NCI-H1436 treated with DMSO at 0.1 percent for 48 hours (cell line): ENCODE results near the gene NDRG3.
"Not testable (repeated sequence)": the region's sequence is repeated elsewhere in the genome, so short reads cannot be mapped to it uniquely, and the experiment has no call there.

Experiments used
- DNase-seq: peaks from one replicate; lab custom pipeline; 2025; lab: John Stamatoyannopoulos, UW

Gene NDRG3

DNA sequence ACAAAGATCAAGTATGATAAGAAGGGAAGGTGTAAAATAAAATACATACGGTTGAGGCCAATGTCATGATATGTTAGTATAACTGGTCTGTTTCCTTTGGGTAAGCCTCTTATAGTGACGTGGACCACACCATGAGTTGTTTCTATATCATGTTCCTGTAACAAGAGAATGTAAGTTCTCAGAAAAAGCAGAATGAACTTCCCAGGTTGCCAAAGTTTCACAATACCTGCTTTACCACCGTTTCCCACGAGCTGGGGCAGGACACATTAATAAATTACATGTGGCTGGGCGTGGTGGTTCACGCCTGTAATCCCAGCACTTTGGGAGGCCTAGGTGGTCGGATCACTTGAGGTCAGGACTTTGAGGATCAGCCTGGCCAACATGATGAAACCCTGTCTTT is 57.3 kb downstream of the NDRG3 start:
- no peak for DNase-seq

DNA sequence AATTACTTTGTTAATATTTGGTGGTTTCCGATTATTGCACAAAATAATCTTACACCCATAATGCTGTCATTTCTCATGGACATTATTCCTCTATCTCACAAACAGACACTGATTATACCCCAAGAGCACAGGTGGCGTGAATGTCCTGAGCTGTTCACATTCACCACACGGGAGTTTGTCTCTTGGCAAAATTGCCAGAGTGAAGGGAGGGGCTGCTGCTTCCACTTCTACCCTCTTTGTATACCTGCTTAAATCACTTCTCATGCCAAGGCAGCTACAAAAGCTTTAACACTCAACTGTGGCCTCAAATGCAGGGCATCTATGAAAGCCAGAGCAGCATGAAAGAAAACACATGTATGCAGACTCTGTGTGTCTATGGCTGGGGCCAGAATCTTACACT is 58.0 kb downstream of the NDRG3 start:
- no peak for DNase-seq

DNA sequence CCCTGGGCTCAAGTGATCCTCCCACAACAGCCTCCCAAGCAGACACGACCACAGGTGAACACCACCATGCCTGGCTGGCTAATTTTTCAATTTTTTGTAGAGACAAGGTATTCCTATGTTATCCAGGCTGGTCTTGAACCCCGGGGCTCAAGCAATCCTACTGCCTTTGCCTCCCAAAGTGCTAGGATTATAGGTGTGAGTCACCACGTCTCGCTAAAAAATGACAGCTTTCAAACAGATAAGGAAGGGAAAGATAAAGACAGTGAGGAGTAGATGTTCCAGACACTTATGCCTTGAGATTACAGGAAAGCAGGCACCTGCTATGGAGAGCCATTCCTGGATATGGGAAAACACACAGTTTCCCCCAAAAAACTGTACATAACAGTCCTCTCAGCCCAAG is 58.9 kb downstream of the NDRG3 start:
- DNase-seq, result no peak

GRCh38 chr20:36686504-36686903 is 59.4 kb downstream of the NDRG3 start:
- DNase-seq, result no peak

DNA sequence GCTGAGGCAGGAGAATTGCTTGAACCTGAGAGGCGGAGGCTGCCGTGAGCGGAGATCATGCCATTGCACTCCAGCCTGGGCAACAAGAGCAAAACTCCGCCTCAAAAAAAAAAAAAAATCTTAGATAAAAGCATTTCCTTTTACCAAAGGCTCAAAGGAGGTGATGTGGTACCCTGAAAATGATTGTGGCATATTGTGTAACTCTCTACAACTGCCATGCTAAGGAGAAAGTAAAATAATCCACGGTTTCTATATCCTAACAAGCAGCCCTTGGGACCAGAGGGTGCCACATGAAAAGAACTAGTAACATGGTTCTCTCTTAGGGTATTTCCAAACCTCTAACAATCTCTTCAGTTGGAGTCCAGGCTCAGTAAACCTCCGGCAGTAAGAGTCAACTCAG is 61.1 kb downstream of the NDRG3 start:
- DNase-seq, result no peak

GRCh38 chr20:36682311-36682710 is 63.6 kb downstream of the NDRG3 start:
- DNase-seq, result no peak

- no peak for DNase-seq
These were observed 68.5 kb downstream of the NDRG3 start for GRCh38 chr20:36677422-36677771.

GRCh38 chr20:36676701-36677421 is 69.0 kb downstream of the NDRG3 start:
- DNase-seq, result no peak

DNA sequence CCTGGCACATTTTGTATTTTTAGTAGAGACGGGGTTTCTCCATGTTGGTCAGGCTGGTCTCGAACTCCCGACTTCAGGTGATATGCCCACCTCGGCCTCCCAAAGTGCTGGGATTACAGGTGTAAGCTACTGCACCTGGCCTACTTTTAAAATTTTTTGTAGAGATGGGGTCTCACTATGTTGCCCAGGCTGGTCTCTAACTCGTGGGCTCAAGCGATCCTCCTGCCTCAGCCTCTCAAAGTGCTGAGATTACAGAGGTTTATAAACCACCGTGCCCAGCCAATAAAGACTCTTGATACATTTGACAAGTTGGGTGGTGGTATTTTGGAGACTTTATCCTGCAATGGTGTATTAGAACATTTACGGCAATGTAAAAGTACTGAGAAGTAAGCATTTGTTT is 70.3 kb downstream of the NDRG3 start:
- not testable (repeated sequence) for DNase-seq

GRCh38 chr20:36672991-36673390 is 72.9 kb downstream of the NDRG3 start:
- no peak for DNase-seq

- no peak for DNase-seq
These were observed 75.1 kb downstream of the NDRG3 start for GRCh38 chr20:36670665-36671357.

DNA sequence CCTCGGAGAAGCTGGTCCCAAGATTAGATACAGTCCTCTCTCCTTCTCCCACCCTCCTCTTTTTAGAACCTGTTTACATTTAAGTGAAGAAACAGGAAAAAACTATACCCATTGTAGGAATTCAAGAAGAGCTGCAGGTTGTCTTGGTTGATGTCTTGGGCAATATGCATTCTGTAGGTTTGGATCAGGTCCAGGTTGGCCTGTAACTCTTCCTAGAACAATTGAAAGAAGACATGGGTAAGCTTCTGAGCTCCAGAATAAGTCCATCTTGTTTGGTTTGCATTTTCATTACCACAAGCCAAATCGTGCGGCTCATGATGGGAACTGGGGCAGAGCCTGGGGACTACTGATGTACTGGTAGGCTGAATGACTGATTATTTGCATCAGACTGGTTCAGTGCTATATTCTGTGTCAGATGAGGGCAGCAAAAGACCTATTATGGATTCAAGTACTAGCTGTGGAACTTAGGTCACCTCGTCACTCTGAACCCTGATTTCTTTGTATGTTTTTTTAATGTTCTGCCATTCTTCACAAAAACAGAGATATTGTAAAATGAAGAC is 79.6 kb downstream of the NDRG3 start:
- no peak for DNase-seq

DNA sequence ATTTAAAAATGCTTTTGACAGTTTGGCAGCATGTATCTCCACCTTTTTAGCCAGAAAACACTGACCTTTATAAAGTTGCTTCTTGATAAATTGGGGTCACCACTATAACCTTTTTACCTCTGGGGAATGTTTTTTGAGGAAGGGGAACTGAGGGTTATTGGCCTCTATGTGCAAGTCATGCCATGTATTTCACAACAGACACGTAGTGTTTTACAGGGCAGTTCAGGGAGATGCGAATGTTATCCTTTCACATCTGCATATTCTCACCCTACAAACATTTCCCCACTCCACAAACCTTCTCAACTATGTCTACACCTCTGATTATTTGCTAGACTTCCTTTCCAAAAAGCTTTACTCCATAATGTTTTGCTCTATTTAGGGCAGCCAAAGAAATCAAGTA is 82.9 kb downstream of the NDRG3 start:
- no peak for DNase-seq

DNA sequence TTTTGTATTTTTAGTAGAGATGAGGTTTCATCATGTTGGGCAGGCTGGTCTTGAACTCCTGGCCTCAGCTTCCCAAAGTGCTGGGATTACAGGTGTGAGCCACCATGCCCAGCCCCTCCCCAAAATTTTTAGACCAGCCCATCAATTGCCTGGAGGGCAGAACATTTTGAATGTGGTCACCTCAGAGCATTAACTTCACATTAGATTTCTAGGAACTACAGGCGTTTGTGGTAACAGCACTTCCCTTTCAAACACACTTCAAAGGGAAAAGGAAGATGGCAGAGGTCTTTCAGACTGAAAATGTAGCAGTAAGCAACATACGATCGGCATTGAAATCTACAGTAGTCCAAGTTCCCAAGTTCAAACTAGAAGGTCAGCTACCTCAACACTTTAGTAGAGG is 87.6 kb downstream of the NDRG3 start:
- no peak for DNase-seq

DNA sequence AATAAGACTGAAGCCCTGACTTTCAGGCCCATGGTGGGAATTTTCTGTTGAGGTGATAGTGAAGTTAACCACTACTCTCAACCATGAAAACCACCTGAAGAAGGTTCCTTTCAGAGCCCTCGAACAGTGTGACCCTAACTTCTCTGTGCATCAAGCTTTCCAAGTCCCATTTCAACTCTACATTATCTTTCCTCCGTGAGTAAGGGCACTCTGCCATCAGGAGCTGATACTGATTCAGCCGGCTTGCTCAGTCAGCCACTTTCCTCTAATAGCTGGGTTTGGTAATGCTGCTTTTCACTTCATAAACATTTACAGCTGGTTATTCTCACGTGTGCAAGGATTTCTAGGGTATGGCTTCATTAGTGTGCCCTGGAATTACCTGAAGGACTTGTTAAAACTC is 89.2 kb downstream of the NDRG3 start:
- DNase-seq, result no peak

- no peak for DNase-seq
These were observed 90.9 kb downstream of the NDRG3 start for GRCh38 chr20:36655004-36655403.

GRCh38 chr20:36654506-36654905 is 91.4 kb downstream of the NDRG3 start:
- DNase-seq, result no peak

GRCh38 chr20:36653456-36653855 is 92.4 kb downstream of the NDRG3 start:
- DNase-seq, result no peak

- DNase-seq, result no peak
These were observed 98.4 kb downstream of the NDRG3 start for GRCh38 chr20:36647196-36648121.

DNA sequence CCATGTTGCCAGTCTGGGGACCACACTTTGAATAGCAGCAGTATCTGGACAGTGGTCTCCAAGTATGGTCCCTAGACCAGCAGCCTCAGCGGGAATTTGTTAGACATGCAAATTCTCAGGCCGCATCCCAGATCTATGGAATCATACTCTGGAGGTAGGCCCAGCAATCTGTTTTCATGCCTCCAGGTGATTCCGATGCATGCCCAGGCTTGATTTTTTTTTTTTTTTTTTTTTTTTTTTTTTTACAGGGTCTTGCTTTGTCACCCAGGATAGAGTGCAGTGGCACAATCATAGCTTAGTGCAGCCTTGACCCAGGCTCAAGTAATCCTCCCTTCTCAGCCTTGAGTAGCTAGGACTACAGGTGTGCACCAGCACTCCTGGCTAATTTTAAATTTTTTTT is 99.2 kb downstream of the NDRG3 start:
- DNase-seq, result no peak

DNA sequence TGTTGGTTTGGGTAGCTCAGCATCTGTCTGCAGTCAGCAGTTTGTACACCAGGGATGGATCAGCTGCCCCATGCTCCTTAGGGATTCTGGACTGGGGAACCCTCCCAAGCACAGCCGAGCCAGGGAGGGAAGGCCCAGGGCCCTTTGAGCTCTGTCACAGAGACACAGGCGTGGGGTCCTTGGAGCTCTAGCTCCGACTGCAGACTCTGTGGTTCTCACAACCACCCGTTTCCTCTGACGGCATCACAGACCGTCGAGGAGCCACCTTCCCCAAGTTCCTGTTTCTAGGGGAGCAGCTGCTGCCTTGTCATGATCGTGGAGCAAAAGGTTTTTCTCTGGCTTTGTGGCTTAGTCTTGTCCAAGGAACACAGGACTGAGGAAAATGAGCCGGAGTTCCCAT is 99.9 kb downstream of the NDRG3 start, which contains the start of gene SLA2:
SLA2 (minus strand) TSS at position 199 of the 400 bp plus-strand sequence. CDS start 4,861 bp downstream, outside the sequence.
- no peak for DNase-seq

DNA sequence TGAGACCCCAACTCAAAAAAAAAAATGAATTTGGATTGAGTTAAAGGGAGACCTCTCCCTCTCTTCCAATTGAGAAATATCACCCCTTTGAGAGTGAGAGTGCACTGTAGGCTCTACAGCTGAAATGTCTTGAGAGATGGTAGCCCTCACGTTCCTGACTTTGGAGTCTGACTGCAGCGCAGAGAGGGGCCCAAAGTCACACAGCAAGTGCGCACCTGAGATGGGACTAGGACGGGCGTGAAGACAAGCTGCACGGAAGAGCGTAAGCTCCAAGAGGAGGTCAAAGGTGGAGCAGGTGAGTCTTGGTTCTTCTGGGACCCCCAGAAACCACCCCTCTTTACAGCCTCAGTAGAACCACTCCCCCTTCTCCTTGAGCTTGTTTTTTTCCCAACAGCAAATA is 100.5 kb downstream of the NDRG3 start:
- DNase-seq, result no peak
